GM12878 (cell line): ENCODE measurements around the gene PLSCR4. TPM values are rescaled to one million over a fixed set of nuclear protein-coding genes. Genes with fewer than 3 reads are reported as not detected.

Source experiments
- ATAC-seq: fragments of 200-7000 bp; cut with Tn5 transposase; 3 replicates; pipeline ENCODE4 v1.9.1; 2020; ENCODE audit warnings: mild to moderate bottlenecking, moderate library complexity
- BruUV-seq: library from RNA; stranded (reverse); fragments of 400-500 nt; replicated peaks from 2 replicates; lab custom pipeline; 2021; lab: Mats Ljungman, UMichigan
- CTCF ChIA-PET: fragments of 300-600 bp; sonication (Branson Sonifier 250); formaldehyde crosslinking; extraction: SDS; loops from one replicate; lab custom pipeline; 2021; ENCODE audit warnings: inconsistent platforms; lab: Yijun Ruan, JAX
- POLR2A ChIA-PET: fragments of 350-600 bp; formaldehyde crosslinking; extraction: SDS; loops from one replicate; lab custom pipeline; 2021; ENCODE audit warnings: inconsistent platforms; lab: Charles Lee
- RAD21 ChIA-PET: fragments of 300-600 bp; sonication (Branson Sonifier 250); formaldehyde crosslinking; loops from one replicate; lab custom pipeline; 2023; ENCODE audit warnings: antibody characterized with exemption; ENCODE audit not compliant: unreplicated experiment; lab: Charles Lee
- SMC1A ChIA-PET: fragments of 300-600 bp; sonication (Branson Sonifier 250); formaldehyde crosslinking; loops from one replicate; lab custom pipeline; 2023; ENCODE audit not compliant: unreplicated experiment, uncharacterized antibody; lab: Charles Lee
- DNase-seq: peaks from one replicate; pipeline ENCODE4 v3.0.0-alpha.2; 2011; ENCODE audit warnings: low read depth, low spot score
- FAIRE-seq: peaks from 3 replicates; lab custom pipeline; 2011; peaks lifted over from hg19 to GRCh38; lab: Jason Lieb, UNC
- H2AFZ ChIP-seq: 2 replicates; pipeline ENCODE4 v1.6.0; 2011; ENCODE audit warnings: low read depth, low read length, control low read depth; ENCODE audit not compliant: control insufficient read depth
- H3K27ac ChIP-seq: 2 replicates; pipeline ENCODE4 v1.5.1; 2011; ENCODE audit warnings: control low read depth; ENCODE audit not compliant: control insufficient read depth, insufficient read depth
- H3K27me3 ChIP-seq, 2 experiments: replicated peaks in 1 of 2; 2 replicates each; pipeline versions ENCODE4 v1.6.0 to v1.6.1; 2011; ENCODE audit warnings: low read length in 1 of 2; ENCODE audit not compliant: control insufficient read depth in 2 of 2, insufficient read depth in 2 of 2
- H3K36me3 ChIP-seq, 2 experiments: 2 replicates each; pipeline ENCODE4 v1.5.1; 2011; ENCODE audit warnings: low read length in 1 of 2; ENCODE audit not compliant: control insufficient read depth in 2 of 2, insufficient read depth in 2 of 2
- H3K4me1 ChIP-seq: 2 replicates; pipeline ENCODE4 v1.6.1; 2011; ENCODE audit warnings: mild to moderate bottlenecking, low read length, moderate library complexity, mixed read lengths; ENCODE audit not compliant: control insufficient read depth, insufficient read depth
- H3K4me2 ChIP-seq: 2 replicates; pipeline ENCODE4 v1.6.0; 2011; ENCODE audit warnings: control low read depth; ENCODE audit not compliant: control insufficient read depth, insufficient read depth
- H3K4me3 ChIP-seq: fragments of 200-600 bp; sonication (generic); 2 replicates; pipeline ENCODE4 v1.5.1; 2016
- H3K79me2 ChIP-seq: 2 replicates; pipeline ENCODE4 v1.6.0; 2011; ENCODE audit warnings: low read length; ENCODE audit not compliant: control insufficient read depth, insufficient read depth
- H3K9ac ChIP-seq: 2 replicates; pipeline ENCODE4 v1.8.0; 2011; ENCODE audit warnings: low read length, control low read depth, mixed read lengths; ENCODE audit not compliant: control insufficient read depth, insufficient read depth
- H3K9me3 ChIP-seq: replicated peaks from 3 replicates; pipeline ENCODE4 v1.5.1; 2011; ENCODE audit warnings: mild to moderate bottlenecking, low read length; ENCODE audit not compliant: control insufficient read depth, insufficient read depth
- H4K20me1 ChIP-seq: 2 replicates; pipeline ENCODE4 v1.6.0; 2011; ENCODE audit not compliant: control insufficient read depth, insufficient read depth
- CEBPZ ChIP-seq: fragments of 150-350 bp; IDR thresholded peaks from 2 replicates; pipeline ENCODE4 v1.6.1; 2016; ENCODE audit warnings: low read depth, low read length
- EP300 ChIP-seq, 2 experiments: fragments of 150-350 bp in 1 of 2; IDR thresholded peaks; 2 replicates each; pipeline ENCODE4 v1.6.1; 2011 to 2012; ENCODE audit warnings: low read depth in 2 of 2, low read length in 2 of 2, borderline replicate concordance in 1 of 2, improper control_type of control experiment in 1 of 2, inconsistent platforms in 1 of 2; ENCODE audit not compliant: control insufficient read depth in 1 of 2
- HDAC2 ChIP-seq: fragments of 200-600 bp; sonication (generic); IDR thresholded peaks from 2 replicates; pipeline ENCODE4 v1.6.1; 2017
- SUPT20H ChIP-seq: IDR thresholded peaks from 2 replicates; pipeline ENCODE4 v1.6.1; 2011; ENCODE audit warnings: low read depth, mild to moderate bottlenecking, low read length, moderate library complexity, borderline replicate concordance; ENCODE audit not compliant: control insufficient read depth
- ZNF274 ChIP-seq: IDR thresholded peaks from one replicate; pipeline ENCODE4 v1.8.0; 2011; ENCODE audit not compliant: insufficient read length, insufficient read depth
- WGBS: methylation state at CpG from one replicate; pipeline ENCODE4 v1.1.6; 2016; ENCODE audit warnings: low lambda C conversion rate; ENCODE audit not compliant: insufficient replicate concordance, insufficient coverage; ENCODE audit errors: missing lambda C conversion rate; 5-methylcytosine and 5-hydroxymethylcytosine counted together
- in situ Hi-C: fragments of 300-500 bp; cut with MboI; formaldehyde crosslinking; loops from 9 replicates; pipeline ENCODE4 v1.14.3; 2018; ENCODE audit warnings: mixed read lengths
- intact Hi-C: fragments of 100-400 bp; cut with micrococcal nuclease; formaldehyde crosslinking; loops from one replicate; pipeline ENCODE4 v1.14.2; 2022; ENCODE audit not compliant: unreplicated experiment
- polyA plus RNA-seq, 11 experiments: library from polyadenylated mRNA; depleted of rRNA in 4 of 11; unstranded in 6 of 11; stranded (reverse) in 5 of 11; fragments of >200 nt; fragmentation: Nextera tagmentation in 4 of 11; fragmentation: Illumina TruSeq in 1 of 11; extraction: Ambion mirVana in 4 of 11; extraction: Trizol in 1 of 11; gene quantifications; 1 replicate in 1 of 11; 2 replicates in 10 of 11; pipeline versions ENCODE4 v1.2.1 to v1.2.3, GENCODE V29; 2011 to 2016; ENCODE audit warnings: inconsistent platforms in 2 of 11, missing spikeins in 2 of 11, low read depth in 1 of 11
- total RNA-seq, 4 experiments: library from RNA; depleted of rRNA in 3 of 4; stranded (reverse); fragments of >200 nt in 3 of 4; fragmentation: Illumina TruSeq in 1 of 4; extraction: Trizol in 1 of 4; gene quantifications; 2 replicates each; pipeline versions ENCODE4 v1.2.1 to v1.2.3, GENCODE V29; 2013 to 2021
- TF ChIP-seq, protein P1 (sequence below): IDR thresholded peaks from 2 replicates; pipeline ENCODE4 v1.6.1; 2011; ENCODE audit warnings: low read depth, low read length, improper control_type of control experiment, borderline replicate concordance
- TF ChIP-seq, protein P2 (sequence below): fragments of 450-650 bp; IDR thresholded peaks from 2 replicates; pipeline ENCODE4 v1.6.1; 2018; ENCODE audit warnings: mild to moderate bottlenecking, low read depth, moderate library complexity; ENCODE audit not compliant: partially characterized antibody

The PLSCR4 gene
- total and polyA plus RNA-seq, 10 of the 15 experiments (the other 5 are each of a cell fraction or from before 2014, with no cell fraction given) = 0.02 TPM; not detected in 9

GRCh38 chr3:146274833-146275232, 23.9 kb upstream of the PLSCR4 start (continued):
- no peak for TF ChIP-seq CEBPZ
- TF ChIP-seq, all 136 proteins: peak for 0

DNA sequence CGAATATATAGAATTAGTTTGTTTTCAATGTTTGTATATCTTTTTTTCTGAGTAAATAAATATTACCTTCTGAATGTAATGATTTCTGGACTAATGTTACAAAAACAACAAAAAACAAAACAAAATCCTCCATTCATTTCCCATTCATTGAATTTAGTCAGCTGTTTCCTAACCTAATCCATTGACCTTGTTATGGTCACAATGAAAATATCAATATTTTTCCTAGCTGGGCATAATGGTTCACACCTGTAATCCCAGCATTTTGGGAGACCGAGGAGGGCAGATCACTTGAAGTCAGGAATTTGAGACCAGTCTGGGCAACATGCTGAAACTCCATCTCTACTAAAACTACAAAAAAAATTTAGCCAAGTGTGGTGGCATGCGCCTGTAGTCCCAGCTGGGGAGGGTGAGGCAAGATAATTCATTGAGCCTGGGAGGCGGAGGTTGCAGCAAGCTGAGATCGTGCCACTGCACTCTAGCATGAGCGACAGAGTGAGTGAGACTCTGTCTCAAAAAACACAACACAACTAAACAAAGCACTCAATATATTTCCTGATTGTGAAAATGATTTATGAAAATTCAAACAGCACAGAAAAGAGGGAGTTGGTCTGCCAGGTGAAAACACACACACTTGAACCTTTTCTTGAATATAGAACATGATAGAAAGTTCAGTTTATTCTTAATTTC, 23.0 kb upstream of the PLSCR4 start:
- Histone ChIP-seq H4K20me1 (no peaks in the 10 kb centered on the region), H3K9ac (no peak overlapping the region), H2AFZ (no peak overlapping the region), H3K4me3 (no peak overlapping the region), H3K27me3 (no peaks in the 10 kb centered on the region), H3K27ac (no peak overlapping the region), H3K4me1 (no peaks in the 10 kb centered on the region), H3K9me3 (no peaks in the 10 kb centered on the region), H3K36me3 (no peaks in the 10 kb centered on the region), H3K79me2 (no peaks in the 10 kb centered on the region), H3K4me2 (no peak overlapping the region)
- DNase-seq = no peak
- POLR2A ChIA-PET = no interaction called here
- BruUV-seq = no TSS peak
- RAD21 ChIA-PET = no interaction called here
- no peak for ATAC-seq
- WGBS = 19% methylated on average over 6 of the region's 6 CpGs
- FAIRE-seq = no peak
- CTCF ChIA-PET = no interaction called here
- TF ChIP-seq SUPT20H (no peak), HDAC2 (no peak), EP300 (IDR thresholded peaks at IDR 0.05; ENCODE audit: borderline replicate concordance in 1 of 2, control insufficient read depth in 1 of 2, low read depth in 2 of 2, low read length in 2 of 2) (no peak), CEBPZ (no peak), ZNF274 (no peak)
- TF ChIP-seq, protein P1, sequence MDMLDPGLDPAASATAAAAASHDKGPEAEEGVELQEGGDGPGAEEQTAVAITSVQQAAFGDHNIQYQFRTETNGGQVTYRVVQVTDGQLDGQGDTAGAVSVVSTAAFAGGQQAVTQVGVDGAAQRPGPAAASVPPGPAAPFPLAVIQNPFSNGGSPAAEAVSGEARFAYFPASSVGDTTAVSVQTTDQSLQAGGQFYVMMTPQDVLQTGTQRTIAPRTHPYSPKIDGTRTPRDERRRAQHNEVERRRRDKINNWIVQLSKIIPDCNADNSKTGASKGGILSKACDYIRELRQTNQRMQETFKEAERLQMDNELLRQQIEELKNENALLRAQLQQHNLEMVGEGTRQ = no peak
- TF ChIP-seq, protein P2, sequence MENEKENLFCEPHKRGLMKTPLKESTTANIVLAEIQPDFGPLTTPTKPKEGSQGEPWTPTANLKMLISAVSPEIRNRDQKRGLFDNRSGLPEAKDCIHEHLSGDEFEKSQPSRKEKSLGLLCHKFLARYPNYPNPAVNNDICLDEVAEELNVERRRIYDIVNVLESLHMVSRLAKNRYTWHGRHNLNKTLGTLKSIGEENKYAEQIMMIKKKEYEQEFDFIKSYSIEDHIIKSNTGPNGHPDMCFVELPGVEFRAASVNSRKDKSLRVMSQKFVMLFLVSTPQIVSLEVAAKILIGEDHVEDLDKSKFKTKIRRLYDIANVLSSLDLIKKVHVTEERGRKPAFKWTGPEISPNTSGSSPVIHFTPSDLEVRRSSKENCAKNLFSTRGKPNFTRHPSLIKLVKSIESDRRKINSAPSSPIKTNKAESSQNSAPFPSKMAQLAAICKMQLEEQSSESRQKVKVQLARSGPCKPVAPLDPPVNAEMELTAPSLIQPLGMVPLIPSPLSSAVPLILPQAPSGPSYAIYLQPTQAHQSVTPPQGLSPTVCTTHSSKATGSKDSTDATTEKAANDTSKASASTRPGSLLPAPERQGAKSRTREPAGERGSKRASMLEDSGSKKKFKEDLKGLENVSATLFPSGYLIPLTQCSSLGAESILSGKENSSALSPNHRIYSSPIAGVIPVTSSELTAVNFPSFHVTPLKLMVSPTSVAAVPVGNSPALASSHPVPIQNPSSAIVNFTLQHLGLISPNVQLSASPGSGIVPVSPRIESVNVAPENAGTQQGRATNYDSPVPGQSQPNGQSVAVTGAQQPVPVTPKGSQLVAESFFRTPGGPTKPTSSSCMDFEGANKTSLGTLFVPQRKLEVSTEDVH = no peak
- in situ Hi-C loops = no loop called here
- intact Hi-C loops = no loop called here
- SMC1A ChIA-PET = no interaction called here
